Measurements from ENCODE around the gene TCF3.
"Not testable (repeated sequence)": the region's sequence is repeated elsewhere in the genome, so short reads cannot be mapped to it uniquely, and the experiment has no call there.

Gene TCF3

DNA sequence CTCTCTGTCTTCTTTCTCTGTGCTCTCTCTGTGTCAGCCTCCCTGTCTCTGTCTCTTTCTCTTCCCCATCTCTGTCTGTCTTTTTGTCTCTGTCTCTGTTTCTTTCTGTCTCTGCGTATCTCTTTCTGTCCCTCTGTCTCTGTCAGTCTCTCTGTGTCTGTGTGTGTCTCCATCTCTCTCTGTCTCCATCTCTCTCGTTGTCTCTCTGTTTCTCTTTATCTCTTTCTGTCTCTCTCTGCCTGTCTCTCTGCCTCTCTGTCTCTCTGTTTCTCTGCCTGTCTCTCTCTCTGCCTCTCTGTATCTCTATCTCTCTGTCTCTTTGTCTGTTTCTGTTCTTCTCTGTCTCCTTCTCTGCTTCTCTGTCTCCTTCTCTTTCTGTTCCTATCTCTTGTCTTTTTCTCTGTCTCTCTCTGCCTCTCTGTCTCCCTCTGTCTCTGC lies 15.7 kb upstream of the TCF3 start:
- H3K79me1 ChIP-seq (replicated peaks; ENCODE audit: low read length, poor library complexity, severe bottlenecking) = no peaks in the 10 kb centered on the region
- H3K4me1 ChIP-seq (ENCODE audit: control insufficient read depth, insufficient read depth, low read depth, low read length) = peaks cover 21% of the 10 kb centered on the region
- H3K27ac ChIP-seq (ENCODE audit: low read length, poor library complexity, severe bottlenecking) = no peak overlapping the region
- H2BK120ac ChIP-seq (ENCODE audit: low read depth, low read length) = no peak overlapping the region
- no peaks in the 10 kb centered on the region for H3K9me3 ChIP-seq (ENCODE audit: control insufficient read depth, low read length)
- no peak overlapping the region for H2BK15ac ChIP-seq (ENCODE audit: low read depth, poor library complexity, severe bottlenecking)
- H3K4ac ChIP-seq (ENCODE audit: low read depth in 1 of 2, low read length in 2 of 2) = no peak overlapping the region
- DNase-seq = no peak
- H3K4me2 ChIP-seq (ENCODE audit: low read length, poor library complexity, severe bottlenecking) = no peak overlapping the region
- no peak overlapping the region for H2AFZ ChIP-seq (ENCODE audit: low read depth, low read length)
- no peak overlapping the region for H2BK5ac ChIP-seq (ENCODE audit: low read depth, low read length, poor library complexity, severe bottlenecking)
- no peak overlapping the region for H2AK5ac ChIP-seq (ENCODE audit: low read length, severe bottlenecking)
- peaks cover 43 to 44% of the 10 kb centered on the region in 2 experiments for H3K27me3 ChIP-seq (ENCODE audit: control insufficient read depth in 1 of 2, insufficient read depth in 1 of 2, low read length in 2 of 2)
- 60% methylated on average over 2 of the region's 2 CpGs for WGBS
- no peaks in the 10 kb centered on the region for H3K36me3 ChIP-seq (ENCODE audit: control insufficient read depth in 1 of 2, insufficient read depth in 2 of 2, low read depth in 1 of 2, low read length in 2 of 2)
- H3K14ac ChIP-seq (ENCODE audit: low read length in 2 of 2) = peak overlapping the region in 1 of 2 experiments; percentile 11
- H3K23ac ChIP-seq (ENCODE audit: low read length in 2 of 2) = no peak overlapping the region
- H3K4me3 ChIP-seq (ENCODE audit: insufficient read depth in 1 of 2, low read depth in 1 of 2, low read length in 2 of 2) = no peak overlapping the region
- H3K9ac ChIP-seq (ENCODE audit: low read length) = no peak overlapping the region
- no peak overlapping the region for H2BK12ac ChIP-seq (ENCODE audit: low read length in 2 of 2)
- H3K18ac ChIP-seq (ENCODE audit: low read depth in 1 of 2, low read length in 2 of 2) = no peak overlapping the region
- no peak overlapping the region for H4K91ac ChIP-seq (ENCODE audit: low read length)
- H4K8ac ChIP-seq (ENCODE audit: low read length) = no peak overlapping the region

- Histone ChIP-seq H3K9ac (ENCODE audit: low read length) (no peak overlapping the region), H3K9me3 (ENCODE audit: control insufficient read depth, low read length) (no peaks in the 10 kb centered on the region), H3K27me3 (ENCODE audit: control insufficient read depth in 1 of 2, insufficient read depth in 1 of 2, low read length in 2 of 2) (peaks cover 31 to 32% of the 10 kb centered on the region in 2 experiments), H3K4ac (ENCODE audit: low read depth in 1 of 2, low read length in 2 of 2) (no peak overlapping the region), H3K23ac (ENCODE audit: low read length in 2 of 2) (no peak overlapping the region), H2BK120ac (ENCODE audit: low read depth, low read length) (no peak overlapping the region), H2BK15ac (ENCODE audit: low read depth, poor library complexity, severe bottlenecking) (no peak overlapping the region), H3K14ac (ENCODE audit: low read length in 2 of 2) (no peak overlapping the region), H2AK5ac (ENCODE audit: low read length, severe bottlenecking) (no peak overlapping the region), H3K18ac (ENCODE audit: low read depth in 1 of 2, low read length in 2 of 2) (no peak overlapping the region), H3K4me1 (ENCODE audit: control insufficient read depth, insufficient read depth, low read depth, low read length) (peaks cover 14% of the 10 kb centered on the region), H2BK12ac (ENCODE audit: low read length in 2 of 2) (no peak overlapping the region), H3K27ac (ENCODE audit: low read length, poor library complexity, severe bottlenecking) (no peak overlapping the region), H4K8ac (ENCODE audit: low read length) (no peak overlapping the region), H3K4me2 (ENCODE audit: low read length, poor library complexity, severe bottlenecking) (no peak overlapping the region), H2AFZ (ENCODE audit: low read depth, low read length) (no peak overlapping the region), H3K36me3 (ENCODE audit: control insufficient read depth in 1 of 2, insufficient read depth in 2 of 2, low read depth in 1 of 2, low read length in 2 of 2) (no peaks in the 10 kb centered on the region), H4K91ac (ENCODE audit: low read length) (no peak overlapping the region), H2BK5ac (ENCODE audit: low read depth, low read length, poor library complexity, severe bottlenecking) (no peak overlapping the region), H3K79me1 (replicated peaks; ENCODE audit: low read length, poor library complexity, severe bottlenecking) (no peaks in the 10 kb centered on the region), H3K4me3 (ENCODE audit: insufficient read depth in 1 of 2, low read depth in 1 of 2, low read length in 2 of 2) (no peak overlapping the region)
- DNase-seq = no peak
- WGBS = 56% methylated on average over 10 of the region's 12 CpGs
These were observed 13.2 kb upstream of the TCF3 start for GRCh38 chr19:1665565-1666047.

GRCh38 chr19:1663852-1664251 lies 11.4 kb upstream of the TCF3 start:
- DNase-seq = no peak
- no peak overlapping the region for H3K9ac ChIP-seq (ENCODE audit: low read length)
- no peaks in the 10 kb centered on the region for H3K79me1 ChIP-seq (replicated peaks; ENCODE audit: low read length, poor library complexity, severe bottlenecking)
- no peak overlapping the region for H2BK5ac ChIP-seq (ENCODE audit: low read depth, low read length, poor library complexity, severe bottlenecking)
- no peak overlapping the region for H2BK15ac ChIP-seq (ENCODE audit: low read depth, poor library complexity, severe bottlenecking)
- no peak overlapping the region for H2BK120ac ChIP-seq (ENCODE audit: low read depth, low read length)
- no peak overlapping the region for H4K8ac ChIP-seq (ENCODE audit: low read length)
- H3K4me2 ChIP-seq (ENCODE audit: low read length, poor library complexity, severe bottlenecking) = no peak overlapping the region
- no peak overlapping the region for H2BK12ac ChIP-seq (ENCODE audit: low read length in 2 of 2)
- no peak overlapping the region for H4K91ac ChIP-seq (ENCODE audit: low read length)
- no peak overlapping the region for H3K23ac ChIP-seq (ENCODE audit: low read length in 2 of 2)
- H3K4me3 ChIP-seq (ENCODE audit: insufficient read depth in 1 of 2, low read depth in 1 of 2, low read length in 2 of 2) = no peak overlapping the region
- H3K18ac ChIP-seq (ENCODE audit: low read depth in 1 of 2, low read length in 2 of 2) = no peak overlapping the region
- peaks cover 12% of the 10 kb centered on the region for H3K4me1 ChIP-seq (ENCODE audit: control insufficient read depth, insufficient read depth, low read depth, low read length)
- H3K14ac ChIP-seq (ENCODE audit: low read length in 2 of 2) = no peak overlapping the region
- H3K9me3 ChIP-seq (ENCODE audit: control insufficient read depth, low read length) = no peaks in the 10 kb centered on the region
- 83% methylated on average over 13 of the region's 13 CpGs for WGBS
- H3K27me3 ChIP-seq (ENCODE audit: control insufficient read depth in 1 of 2, insufficient read depth in 1 of 2, low read length in 2 of 2) = peaks cover 16 to 27% of the 10 kb centered on the region in 2 experiments
- no peaks in the 10 kb centered on the region for H3K36me3 ChIP-seq (ENCODE audit: control insufficient read depth in 1 of 2, insufficient read depth in 2 of 2, low read depth in 1 of 2, low read length in 2 of 2)
- H2AK5ac ChIP-seq (ENCODE audit: low read length, severe bottlenecking) = no peak overlapping the region
- no peak overlapping the region for H2AFZ ChIP-seq (ENCODE audit: low read depth, low read length)
- H3K27ac ChIP-seq (ENCODE audit: low read length, poor library complexity, severe bottlenecking) = no peak overlapping the region
- H3K4ac ChIP-seq (ENCODE audit: low read depth in 1 of 2, low read length in 2 of 2) = no peak overlapping the region

- not testable (repeated sequence) for H3K14ac ChIP-seq (ENCODE audit: low read length in 2 of 2); H3K18ac ChIP-seq (ENCODE audit: low read depth in 1 of 2, low read length in 2 of 2); H3K4me3 ChIP-seq (ENCODE audit: insufficient read depth in 1 of 2, low read depth in 1 of 2, low read length in 2 of 2); DNase-seq; H4K91ac ChIP-seq (ENCODE audit: low read length); H3K9ac ChIP-seq (ENCODE audit: low read length); H3K4me1 ChIP-seq (ENCODE audit: control insufficient read depth, insufficient read depth, low read depth, low read length); H2AFZ ChIP-seq (ENCODE audit: low read depth, low read length); H3K79me1 ChIP-seq (replicated peaks; ENCODE audit: low read length, poor library complexity, severe bottlenecking); H2AK5ac ChIP-seq (ENCODE audit: low read length, severe bottlenecking); H3K36me3 ChIP-seq (ENCODE audit: control insufficient read depth in 1 of 2, insufficient read depth in 2 of 2, low read depth in 1 of 2, low read length in 2 of 2); H3K27ac ChIP-seq (ENCODE audit: low read length, poor library complexity, severe bottlenecking); H2BK120ac ChIP-seq (ENCODE audit: low read depth, low read length); H3K23ac ChIP-seq (ENCODE audit: low read length in 2 of 2); H3K4ac ChIP-seq (ENCODE audit: low read depth in 1 of 2, low read length in 2 of 2); H2BK12ac ChIP-seq (ENCODE audit: low read length in 2 of 2); H2BK5ac ChIP-seq (ENCODE audit: low read depth, low read length, poor library complexity, severe bottlenecking); H3K9me3 ChIP-seq (ENCODE audit: control insufficient read depth, low read length); H4K8ac ChIP-seq (ENCODE audit: low read length); H3K4me2 ChIP-seq (ENCODE audit: low read length, poor library complexity, severe bottlenecking); H2BK15ac ChIP-seq (ENCODE audit: low read depth, poor library complexity, severe bottlenecking)
- peaks cover 10 to 25% of the 10 kb centered on the region in 2 experiments for H3K27me3 ChIP-seq (ENCODE audit: control insufficient read depth in 1 of 2, insufficient read depth in 1 of 2, low read length in 2 of 2)
- WGBS = 99% methylated on average over 7 of the region's 7 CpGs
These were observed 10.8 kb upstream of the TCF3 start for GRCh38 chr19:1663227-1663626.

Data from mesenchymal stem cell (in vitro differentiated cells and primary cell).